Measurements from ENCODE around the gene PPP1R12B. TPM values are rescaled to one million over a fixed set of nuclear protein-coding genes. Genes with fewer than 3 reads are reported as not detected.
"Not testable (repeated sequence)": the region's sequence is repeated elsewhere in the genome, so short reads cannot be mapped to it uniquely, and the experiment has no call there.

PPP1R12B gene
- polyA plus RNA-seq, 4 donors = 15.9 to 27.4 (median 24.2) TPM

DNA sequence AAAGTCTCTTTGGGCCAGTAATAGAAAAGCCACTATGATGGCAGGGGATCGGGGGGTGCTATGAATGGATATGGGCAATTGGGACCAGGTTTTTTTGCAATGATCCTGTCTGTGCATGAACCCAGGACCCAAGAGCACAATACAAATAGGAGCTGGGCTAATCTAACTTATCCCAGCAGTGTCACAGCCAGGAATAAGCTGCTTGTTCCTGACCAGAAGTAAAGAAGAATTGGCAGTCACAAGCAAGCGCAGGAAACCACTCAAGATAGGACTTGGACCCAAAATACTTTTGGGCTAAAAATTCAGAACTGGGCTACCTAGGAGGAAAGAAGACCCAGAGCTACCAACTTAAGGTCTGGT, 172.3 kb downstream of the PPP1R12B start:
- not testable (repeated sequence) for DNase-seq (ENCODE audit: low read depth in 4 of 4, low spot score in 2 of 4)

DNA sequence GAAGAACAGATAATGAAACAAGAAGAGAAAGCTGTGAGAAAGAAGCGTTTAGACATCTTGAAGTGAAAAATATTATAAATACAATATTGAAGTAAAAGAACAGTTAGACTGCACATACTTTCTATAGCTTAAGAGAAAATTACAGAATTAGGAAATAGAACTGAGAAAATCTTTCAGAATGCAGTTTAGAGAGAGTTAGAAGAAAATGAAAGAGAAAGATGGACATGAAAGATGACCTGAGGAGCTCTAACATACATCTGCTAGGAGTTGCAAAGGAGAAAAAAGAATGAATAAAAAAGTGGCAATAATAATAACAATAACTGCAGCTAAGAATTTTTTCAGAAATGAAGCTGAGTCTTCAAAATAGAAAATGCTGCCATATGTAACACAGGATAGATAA, 173.0 kb downstream of the PPP1R12B start:
- DNase-seq (ENCODE audit: low read depth in 4 of 4, low spot score in 2 of 4) = not testable (repeated sequence)

DNA sequence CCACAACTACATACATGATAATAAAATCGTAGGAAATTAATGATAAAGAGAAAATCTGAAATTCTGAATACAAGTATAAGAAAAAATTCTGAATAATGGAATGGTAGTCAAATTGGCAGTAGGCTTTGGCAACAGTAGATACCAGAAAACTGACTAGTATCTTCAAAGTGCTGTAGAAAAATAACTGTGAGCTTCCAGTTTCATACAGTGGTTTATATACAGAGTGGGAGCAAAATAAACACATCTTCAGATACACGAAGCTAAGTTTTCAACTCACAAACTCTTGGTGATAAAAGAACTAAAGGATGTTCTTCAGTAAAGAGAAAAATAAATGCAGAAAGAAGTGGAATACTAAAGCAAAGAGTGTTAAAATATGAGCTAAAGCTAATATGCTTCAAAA, 173.4 kb downstream of the PPP1R12B start:
- DNase-seq (ENCODE audit: low read depth in 4 of 4, low spot score in 2 of 4) = no peak

DNA sequence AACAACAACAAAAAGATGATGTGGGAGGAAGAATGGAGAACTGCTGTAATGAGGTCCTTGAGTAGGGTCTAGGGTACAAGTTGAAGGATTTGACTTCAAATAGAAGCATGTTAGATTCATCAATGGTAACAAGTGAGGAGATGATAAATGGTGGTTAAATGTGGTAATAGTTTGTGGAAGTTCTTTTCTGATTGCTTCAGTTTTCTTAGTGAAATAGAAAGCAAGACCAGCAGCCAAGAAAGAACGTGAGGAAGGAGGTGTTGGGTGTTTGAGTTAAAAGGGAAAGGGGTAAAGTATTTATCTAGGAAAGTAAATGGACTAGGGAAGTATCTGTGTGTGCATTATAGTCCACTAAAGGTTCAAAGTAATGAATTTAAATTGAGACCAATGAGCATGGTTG, 177.6 kb downstream of the PPP1R12B start:
- DNase-seq (ENCODE audit: low read depth in 4 of 4, low spot score in 2 of 4) = not testable (repeated sequence)

DNA sequence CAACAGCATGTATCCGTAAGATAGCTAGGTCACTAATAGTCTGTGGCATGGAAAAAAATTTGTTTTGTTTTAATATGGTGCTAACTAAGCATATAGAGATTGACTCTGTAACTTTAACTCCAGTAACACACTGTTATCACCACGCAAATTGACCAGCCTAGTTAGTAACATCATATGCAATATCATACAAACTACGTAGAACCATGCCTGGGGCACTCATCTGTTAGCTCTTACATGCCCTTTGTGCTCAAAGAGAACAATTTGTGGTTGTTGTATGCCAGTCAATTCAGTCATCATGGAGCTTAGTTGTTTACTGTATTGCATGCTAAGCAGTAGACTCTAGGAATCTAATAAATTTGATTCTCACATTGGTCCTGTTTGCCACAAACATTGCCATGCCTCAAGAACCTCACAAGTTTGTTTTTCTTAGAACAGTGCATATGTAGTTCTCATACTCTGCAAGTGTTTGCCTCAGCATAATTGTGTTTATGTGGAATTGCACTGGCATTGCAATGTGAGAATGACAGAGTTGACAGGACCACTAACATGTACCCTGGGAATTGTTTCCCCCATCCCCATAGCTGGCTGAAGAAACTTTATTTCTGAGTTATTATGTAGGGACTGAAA, 179.7 kb downstream of the PPP1R12B start:
- DNase-seq (ENCODE audit: low read depth in 4 of 4, low spot score in 2 of 4) = not testable (repeated sequence)

DNA sequence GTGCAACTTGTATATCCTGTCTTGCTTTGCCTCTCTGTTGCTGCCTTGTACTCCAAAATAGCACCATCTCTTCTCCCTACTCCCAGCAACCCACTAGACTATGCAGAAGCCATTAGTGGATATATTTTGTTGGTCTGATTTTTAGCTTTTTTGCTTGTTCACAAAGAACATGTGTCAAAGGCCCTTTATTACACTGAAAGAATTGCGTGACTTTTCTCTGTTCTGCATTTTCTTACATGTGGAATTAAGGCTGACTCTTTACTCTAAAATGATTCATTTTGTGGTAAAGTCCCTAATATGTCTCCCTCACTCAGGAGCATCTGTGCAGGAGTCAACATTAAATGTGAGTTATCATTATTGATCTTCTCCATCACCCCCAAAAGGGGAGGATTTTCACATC, 182.2 kb downstream of the PPP1R12B start:
- not testable (repeated sequence) for DNase-seq (ENCODE audit: low read depth in 4 of 4, low spot score in 2 of 4)

DNA sequence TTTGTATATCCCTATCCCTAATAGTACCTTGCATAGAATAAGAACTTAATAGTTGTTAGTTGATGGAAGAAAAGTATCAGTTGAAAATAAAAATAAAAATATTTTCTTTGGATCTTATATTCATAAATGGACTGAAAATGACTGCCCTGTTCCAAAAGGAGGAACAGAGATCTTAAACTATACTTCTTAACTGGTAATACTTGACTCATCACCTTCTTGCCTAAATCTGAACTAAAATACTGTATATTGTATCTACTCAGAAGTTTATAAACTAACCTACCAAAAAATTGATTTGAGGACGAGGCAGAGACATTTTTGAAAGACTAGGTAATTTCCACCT, 182.9 kb downstream of the PPP1R12B start:
- DNase-seq (ENCODE audit: low read depth in 4 of 4, low spot score in 2 of 4) = no peak

DNA sequence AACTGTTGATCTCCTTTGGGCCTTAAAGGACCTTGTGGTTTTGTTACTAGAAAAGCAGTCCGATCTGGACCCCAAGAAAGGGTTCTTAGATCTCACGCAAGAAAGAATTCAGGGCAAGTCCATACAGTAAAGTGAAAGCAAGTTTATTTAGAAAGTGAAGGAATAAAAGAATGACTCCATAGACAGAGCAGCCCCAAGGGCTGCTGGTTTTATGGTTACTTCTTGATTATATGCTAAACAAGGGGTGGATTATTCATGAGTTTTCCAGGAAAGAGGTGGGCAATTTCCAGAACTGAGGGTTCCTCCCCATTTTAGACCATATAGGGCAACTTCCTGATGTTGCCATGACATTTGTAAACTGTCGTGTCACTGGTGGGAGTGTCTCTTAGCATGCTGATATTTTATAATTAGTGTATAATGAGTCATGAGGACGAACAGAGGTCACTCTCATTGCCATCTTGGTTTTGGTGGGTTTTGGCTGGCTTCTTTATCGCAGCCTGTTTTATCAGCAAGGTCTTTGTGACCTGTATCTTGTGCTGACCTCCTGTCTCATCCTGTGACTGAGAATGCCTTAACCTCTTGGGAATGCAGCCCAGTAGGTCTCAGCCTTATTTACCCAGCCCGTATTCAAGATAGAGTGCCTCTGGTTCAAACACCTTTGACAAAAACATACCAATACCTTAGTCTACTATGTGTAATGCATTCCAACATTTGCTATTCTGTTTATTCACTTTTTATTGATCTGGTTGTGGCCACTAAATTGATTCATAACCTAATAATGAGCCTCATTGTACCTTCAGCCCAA, 183.5 kb downstream of the PPP1R12B start:
- DNase-seq (ENCODE audit: low read depth in 4 of 4, low spot score in 2 of 4) = not testable (repeated sequence)

DNA sequence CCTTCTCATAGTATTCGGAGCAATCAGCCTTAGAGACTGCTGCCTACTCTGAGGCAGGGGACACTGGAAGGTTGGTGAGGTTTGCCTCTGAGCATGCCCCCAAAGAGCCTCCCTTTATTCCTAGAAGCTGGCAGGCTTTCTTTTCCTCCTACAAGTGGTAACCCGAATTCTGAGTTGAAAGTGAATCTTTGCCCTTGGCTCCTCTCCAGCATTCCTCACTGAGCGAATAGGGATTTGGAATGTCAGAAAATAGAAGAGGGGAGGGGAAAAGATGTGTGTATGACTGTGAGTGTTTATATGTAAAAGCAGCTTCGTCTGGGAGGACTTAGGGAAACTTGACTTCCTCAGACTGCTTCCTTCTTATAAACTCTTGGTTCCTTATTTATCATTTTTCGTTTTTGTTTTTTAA, 190.7 kb downstream of the PPP1R12B start:
- DNase-seq (ENCODE audit: low read depth in 4 of 4, low spot score in 2 of 4) = peak in 1 of 4 donors; percentile 57

DNA sequence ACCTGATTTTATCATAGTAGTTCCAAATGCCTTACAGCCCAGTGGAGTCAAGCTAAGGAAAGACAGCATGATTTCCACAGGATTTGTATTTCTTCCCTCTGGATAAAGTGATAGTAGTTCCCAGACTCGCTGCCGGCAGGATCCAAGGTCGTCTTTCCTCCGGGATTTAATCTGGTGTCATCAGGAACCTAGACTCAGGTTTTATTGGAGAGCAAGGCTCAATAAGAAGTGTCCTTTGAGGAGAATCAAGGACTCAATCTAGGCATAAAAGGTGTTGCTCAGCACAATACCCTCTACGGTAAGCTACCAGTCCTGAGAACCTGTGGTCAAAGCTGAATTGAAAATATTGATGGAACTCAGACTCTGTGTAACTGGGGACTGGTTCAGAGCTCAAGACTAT, 191.1 kb downstream of the PPP1R12B start:
- DNase-seq (ENCODE audit: low read depth in 4 of 4, low spot score in 2 of 4) = not testable (repeated sequence)

DNA sequence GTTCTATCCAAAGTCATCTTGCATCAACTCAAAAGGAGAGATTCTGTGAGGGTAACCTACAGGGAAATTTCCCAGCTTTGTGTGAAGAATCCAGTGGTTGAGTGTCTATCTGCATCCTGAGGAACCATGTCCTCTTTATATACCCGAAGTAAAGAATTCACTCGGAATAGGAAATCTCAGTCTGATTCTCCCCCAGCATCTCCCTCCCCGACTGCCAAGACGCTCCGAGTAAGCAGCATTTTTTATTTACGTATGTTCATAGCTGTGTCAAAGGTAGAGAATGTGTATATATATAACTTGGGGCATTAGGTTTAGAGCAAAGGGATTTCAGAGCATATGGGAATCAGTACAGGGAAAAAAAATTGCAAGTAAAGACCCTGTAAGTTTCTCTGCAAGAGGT, 191.5 kb downstream of the PPP1R12B start:
- no peak for DNase-seq (ENCODE audit: low read depth in 4 of 4, low spot score in 2 of 4)

DNA sequence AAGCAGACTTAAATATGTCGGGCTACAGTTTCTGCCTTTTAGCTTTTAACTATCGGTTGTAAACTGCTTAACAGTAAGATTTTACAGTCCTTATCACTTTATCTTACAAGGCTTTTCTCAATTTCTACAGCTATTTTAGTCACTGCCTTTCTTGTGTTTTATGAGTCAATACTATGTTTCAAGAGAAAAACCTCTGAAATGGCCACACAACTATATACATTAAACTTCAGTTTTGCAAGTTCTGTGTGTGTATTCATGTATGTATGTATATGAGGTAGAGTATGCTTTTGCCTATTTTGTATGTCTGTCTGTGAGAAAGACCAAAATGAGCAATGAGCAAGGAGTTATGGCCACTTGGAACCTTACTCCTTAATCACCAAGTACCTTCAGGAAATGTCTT, 191.9 kb downstream of the PPP1R12B start:
- DNase-seq (ENCODE audit: low read depth in 4 of 4, low spot score in 2 of 4) = no peak

DNA sequence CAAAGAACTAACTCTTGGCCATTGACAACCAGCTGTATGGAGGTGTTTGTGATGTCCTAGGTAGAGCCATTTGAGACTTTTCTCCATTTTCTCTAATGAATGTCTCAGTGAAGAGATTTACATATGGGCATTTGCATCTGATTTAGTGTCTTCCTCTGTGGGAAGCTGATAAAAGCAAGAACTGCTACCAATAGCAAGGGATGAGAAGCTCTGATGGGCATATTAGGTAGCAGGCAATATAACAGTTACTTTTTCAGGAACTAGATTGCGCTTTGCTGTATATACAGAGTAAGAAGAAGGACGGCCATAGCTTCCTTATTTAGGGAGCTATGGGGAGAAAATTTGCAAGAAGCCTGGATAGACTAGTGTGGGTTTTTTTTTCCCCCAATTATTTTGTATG, 192.4 kb downstream of the PPP1R12B start:
- DNase-seq (ENCODE audit: low read depth in 4 of 4, low spot score in 2 of 4) = not testable (repeated sequence)

DNA sequence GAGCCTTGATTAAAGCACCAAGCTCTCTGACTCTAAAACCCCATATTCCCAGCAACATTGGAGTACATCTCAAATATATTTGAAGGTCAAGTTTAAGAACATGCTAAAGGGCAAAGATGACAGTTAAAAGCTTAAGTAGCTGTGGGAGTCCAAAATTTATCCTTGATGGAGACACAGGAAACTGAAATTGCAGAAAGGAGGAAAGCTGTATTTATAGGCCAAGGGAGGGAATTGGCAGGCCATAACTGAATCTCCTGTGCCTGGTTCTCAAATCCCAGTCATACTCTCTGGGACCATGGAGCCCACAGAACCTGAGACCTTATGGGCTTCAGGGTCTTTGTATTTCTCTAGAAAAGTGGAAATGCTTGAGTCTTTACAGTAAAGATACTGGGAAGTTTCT, 193.9 kb downstream of the PPP1R12B start:
- not testable (repeated sequence) for DNase-seq (ENCODE audit: low read depth in 4 of 4, low spot score in 2 of 4)

DNA sequence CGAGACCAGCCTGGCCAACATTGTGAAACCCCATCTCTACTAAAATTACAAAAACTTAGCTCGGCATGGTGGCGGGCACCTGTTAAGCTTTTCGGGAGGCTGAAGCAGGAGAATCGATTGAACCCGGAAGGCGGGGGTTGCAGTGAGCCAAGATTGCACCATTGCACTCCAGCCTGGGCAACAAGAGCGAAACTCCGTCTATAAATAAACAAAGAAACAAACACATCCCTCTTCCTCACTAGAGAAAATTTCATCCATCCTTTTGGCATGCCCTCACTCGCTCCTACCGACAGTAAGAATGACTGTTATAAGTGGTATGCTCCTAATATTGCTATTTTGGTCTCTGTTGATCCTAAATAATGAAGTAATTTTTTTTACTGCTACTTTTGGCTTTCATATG, 195.0 kb downstream of the PPP1R12B start:
- DNase-seq (ENCODE audit: low read depth in 4 of 4, low spot score in 2 of 4) = not testable (repeated sequence)

DNA sequence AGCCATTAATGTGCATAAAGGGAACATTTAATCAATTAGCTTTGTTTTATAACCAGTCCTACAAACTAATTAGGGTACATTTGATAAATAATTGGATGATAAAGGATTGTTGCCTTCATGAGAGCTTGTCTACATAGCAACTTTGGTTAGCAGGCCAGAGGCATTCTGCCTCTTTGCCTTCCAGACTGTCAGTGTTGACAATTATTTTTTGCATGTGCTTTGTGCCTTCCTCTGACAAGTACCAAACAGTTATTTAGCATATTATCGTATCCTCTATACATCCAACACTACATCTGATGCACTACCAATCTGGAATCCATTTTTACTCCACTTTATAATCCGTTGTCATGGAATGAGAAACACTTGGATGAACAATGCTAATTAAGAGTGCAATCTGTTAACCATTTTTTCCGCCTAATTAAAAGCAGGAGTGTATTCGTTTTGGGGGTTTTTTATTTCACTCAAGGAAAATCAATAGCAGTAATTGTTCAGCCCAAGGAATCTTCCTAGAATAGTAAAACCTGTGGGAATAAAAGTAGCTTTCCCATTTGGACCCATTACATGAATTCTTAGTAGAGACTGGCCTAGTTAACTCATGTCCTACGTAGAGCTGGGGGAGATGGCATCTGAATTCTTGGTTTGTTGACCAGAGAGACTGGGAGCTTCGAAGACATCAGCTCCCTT, 196.4 kb downstream of the PPP1R12B start:
- not testable (repeated sequence) for DNase-seq (ENCODE audit: low read depth in 4 of 4, low spot score in 2 of 4)

DNA sequence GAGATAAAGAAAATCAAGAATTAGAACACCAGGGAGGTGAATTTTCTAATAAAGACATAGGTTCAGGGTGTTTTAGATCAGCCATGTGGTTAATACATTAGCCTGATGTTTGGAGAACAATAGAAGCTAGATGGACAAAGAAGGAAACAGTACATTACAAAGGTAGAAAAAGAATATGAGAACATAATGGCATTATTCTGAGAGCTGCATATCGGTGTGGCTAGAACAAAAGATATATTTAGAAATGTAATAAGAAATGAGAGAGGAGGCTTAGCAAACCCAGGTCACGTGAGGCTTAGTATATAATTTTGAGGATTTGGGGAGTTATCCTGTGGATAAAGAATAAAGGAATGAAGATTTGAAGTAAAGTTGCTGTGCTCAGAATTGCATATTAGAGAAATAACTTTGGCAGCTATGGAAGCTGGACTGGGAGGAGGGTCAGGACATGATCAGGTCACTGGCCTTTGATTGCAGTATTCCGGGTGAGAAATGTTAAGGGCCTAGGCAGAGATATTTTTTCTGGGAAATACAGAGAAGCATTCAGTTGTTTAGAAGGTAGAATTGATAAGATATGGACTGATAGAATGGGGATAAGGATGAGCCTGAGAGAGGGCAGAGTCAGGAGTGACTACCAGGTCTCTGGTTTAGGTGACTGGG, 197.3 kb downstream of the PPP1R12B start:
- not testable (repeated sequence) for DNase-seq (ENCODE audit: low read depth in 4 of 4, low spot score in 2 of 4)

DNA sequence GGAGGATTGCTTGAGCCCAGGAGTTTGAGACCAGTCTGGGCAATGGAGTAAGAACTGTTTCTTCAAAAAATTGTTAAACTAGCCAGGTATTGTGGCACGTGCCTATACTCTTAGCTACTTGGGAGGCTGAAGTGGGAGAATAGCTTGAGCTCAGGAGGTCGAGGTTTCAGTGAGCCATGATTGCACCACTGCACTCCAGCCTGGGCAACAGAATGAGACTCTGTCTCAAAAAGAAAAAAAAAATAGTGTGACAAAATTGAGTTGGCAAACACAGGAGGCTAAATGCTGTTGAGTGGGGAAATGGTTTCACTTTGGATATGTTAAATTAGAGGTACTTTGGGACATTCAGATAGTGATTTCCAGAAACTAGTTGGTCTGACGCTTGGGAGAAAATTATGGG, 197.9 kb downstream of the PPP1R12B start:
- not testable (repeated sequence) for DNase-seq (ENCODE audit: low read depth in 4 of 4, low spot score in 2 of 4)

DNA sequence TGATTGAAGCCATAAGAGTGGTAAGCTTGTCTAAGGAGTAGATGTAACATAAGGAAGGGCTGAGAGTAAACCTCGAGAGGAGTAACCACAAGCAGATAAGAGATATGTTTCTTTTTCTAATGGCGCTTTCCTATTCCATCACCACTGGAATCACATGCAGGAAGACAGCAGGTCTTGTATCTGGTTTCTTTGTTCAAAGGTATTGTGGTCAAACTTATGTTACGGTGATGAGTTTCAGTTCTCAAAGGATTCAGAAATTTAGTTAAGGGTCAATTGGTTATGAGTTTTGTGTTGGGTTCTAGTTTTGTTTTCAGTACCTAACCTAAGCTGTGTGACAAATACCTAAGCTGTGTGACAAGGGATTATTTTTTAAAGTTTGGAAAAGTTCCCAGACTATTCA, 198.3 kb downstream of the PPP1R12B start:
- DNase-seq (ENCODE audit: low read depth in 4 of 4, low spot score in 2 of 4) = not testable (repeated sequence)

DNA sequence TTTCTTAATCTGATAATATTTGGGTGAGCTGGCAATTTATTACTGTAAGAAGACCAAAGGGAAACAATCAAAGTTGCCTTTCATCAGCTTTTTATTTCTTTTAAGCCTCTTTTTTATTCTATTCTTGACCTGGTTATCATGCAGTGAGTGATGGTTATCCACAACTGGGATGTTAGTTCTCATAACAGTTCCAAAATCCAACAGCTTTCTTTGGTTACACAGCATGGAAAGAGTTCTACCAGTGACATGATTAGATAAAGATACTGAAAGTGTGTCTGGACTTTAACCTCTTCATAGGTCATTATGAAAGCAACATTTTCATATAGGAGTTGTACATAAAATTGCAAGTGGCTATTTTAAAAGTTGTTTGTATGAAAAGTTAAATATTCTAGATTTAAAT, 198.7 kb downstream of the PPP1R12B start:
- DNase-seq (ENCODE audit: low read depth in 4 of 4, low spot score in 2 of 4) = no peak

DNA sequence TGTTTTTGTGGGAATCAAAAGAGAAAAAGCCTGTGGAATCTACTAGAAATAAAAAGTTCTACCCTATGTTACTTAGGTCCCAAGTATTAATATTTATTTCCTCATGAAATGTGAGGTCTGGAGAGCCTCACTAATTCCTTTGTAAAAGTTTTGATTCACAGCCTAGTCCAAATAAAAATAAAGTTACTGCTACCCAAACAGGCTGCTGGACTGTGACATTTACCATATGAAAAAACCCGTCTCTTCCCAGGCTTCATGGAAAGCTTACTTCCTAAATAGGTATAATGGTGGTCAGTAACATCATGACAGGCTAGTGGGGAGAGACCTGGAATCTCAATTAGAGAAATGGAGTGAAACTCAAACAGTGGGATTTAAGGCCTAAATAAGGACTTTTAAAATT, 201.6 kb downstream of the PPP1R12B start:
- not testable (repeated sequence) for DNase-seq (ENCODE audit: low read depth in 4 of 4, low spot score in 2 of 4)

Data from left renal cortex interstitium (tissue), 4 donors.